GM18870 (cell line): Measurements from ENCODE around the gene IL17A.

ENCODE experiments used
- ATAC-seq: cut with Tn5 transposase; IDR thresholded peaks from one replicate; pipeline ENCODE4 v1.9.1; 2021; ENCODE audit warnings: moderate library complexity; ENCODE audit not compliant: unreplicated experiment

Gene IL17A

GRCh38 chr6:52186075-52186474 lies at the start of gene IL17A:
TSS of gene IL17A (plus strand) at chr6:52186375. CDS start at chr6:52186432, 57 bp downstream.
- ATAC-seq = no peak

DNA sequence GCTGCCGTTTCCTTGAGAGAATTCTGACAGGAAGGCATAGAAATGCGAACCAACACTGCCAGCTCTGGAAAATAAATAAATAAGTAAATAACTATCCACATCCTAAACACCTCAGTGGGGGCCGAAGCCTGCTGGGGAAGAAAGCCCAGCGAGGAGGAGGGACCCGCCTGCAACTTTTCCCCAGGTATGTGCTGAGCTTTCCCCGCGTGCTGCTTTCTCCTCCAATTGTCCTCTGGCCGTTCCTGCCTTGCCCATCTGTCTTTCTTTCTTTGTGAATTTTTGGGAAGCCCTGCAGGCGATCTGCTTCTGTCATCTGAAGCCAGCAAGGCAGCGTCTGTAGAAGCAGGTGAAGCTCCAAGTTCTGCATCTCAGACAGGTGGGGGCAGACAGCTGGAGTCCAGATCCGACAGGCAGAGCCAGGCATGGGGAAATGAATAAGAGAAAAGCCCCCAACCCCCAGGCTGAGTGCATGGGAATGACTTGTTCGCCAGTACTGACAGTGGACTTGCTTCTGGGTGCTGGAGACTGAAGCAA lies 49.2 kb upstream of the IL17A start:
- no peak for ATAC-seq

- ATAC-seq = no peak
These were observed 47.9 kb upstream of the IL17A start for GRCh38 chr6:52138284-52138683.

GRCh38 chr6:52139985-52140680 lies 46.0 kb upstream of the IL17A start:
- no peak for ATAC-seq

DNA sequence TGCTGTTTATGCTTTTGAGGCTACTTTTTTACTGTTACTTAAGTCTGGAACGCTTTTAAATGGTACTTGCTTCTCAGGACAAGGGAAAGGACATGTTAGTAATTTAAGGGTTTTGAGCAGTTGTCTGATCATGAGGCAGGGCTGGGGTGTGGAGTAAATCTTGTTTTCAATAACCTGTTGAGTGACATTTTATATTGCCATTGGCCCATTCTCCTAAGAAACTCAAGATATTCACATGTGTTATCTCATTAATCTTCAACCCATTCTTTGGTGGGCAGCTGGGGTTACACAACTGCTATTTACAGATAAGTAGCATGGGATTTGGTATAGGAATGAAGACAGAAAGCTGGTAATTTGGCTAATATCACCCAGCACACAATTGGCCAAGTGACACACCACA lies 44.6 kb upstream of the IL17A start:
- ATAC-seq = no peak

- no peak for ATAC-seq
These were observed 43.6 kb upstream of the IL17A start for GRCh38 chr6:52142556-52142955.

DNA sequence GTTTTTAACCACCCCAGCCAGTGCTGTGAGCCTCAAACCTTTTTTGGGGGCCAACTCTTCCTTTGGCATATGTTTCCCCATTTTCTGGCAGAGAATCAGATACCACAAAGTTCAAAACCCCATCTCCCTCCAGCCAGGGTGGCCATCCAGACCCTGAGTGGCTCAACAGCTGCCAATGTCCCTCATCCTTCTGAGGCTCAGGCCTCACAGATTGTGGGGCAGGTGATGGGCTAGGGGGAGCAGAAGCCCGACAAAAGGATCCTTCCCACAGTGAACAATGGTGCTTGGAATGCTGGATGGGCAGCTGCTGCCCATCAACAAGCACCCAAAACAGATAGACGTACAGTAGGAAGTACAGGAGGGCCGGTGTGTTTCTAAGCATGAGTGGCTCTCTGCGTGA lies 42.6 kb upstream of the IL17A start:
- no peak for ATAC-seq

DNA sequence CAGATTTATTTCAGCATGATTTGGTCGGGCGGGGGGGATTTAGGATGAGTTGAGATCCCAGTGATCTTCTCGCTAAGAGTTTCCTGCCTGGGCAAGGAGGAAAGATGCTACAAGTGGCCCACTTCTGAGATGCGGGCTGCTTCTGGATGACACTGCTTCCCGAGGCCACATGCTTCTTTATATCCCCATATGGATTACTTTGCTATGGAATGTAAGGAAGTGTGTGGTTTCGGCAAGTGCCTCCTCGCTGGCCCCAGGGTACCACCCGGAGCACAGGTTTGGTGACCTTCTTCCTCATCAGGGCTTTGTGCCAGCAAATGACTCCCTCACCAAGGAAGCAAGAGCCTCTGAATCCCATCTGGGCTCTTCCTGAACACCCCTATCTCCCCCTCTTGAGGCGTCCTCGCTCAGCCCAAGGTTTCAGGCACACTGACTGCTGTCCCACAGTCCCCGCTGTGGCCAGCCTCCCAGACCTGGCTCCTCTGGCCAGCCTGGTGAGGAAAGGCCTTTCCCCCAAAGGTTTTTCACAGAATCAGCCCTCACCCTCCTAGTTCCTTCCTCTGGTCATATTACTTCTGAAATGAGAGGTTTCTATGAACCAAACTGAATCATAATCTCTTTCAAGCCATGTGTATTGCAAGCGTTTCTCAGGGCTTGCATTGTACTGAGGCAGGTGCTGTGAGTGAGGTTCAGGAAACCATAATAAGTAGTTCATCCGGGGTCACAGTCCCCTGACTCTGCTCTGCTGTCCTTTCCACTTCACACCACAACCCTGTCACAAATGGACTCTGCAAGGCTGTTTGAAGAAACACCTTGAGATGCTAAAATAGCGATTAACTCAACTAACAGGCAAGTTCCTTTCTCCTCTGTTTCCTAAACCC lies 41.7 kb upstream of the IL17A start:
- ATAC-seq = no peak

DNA sequence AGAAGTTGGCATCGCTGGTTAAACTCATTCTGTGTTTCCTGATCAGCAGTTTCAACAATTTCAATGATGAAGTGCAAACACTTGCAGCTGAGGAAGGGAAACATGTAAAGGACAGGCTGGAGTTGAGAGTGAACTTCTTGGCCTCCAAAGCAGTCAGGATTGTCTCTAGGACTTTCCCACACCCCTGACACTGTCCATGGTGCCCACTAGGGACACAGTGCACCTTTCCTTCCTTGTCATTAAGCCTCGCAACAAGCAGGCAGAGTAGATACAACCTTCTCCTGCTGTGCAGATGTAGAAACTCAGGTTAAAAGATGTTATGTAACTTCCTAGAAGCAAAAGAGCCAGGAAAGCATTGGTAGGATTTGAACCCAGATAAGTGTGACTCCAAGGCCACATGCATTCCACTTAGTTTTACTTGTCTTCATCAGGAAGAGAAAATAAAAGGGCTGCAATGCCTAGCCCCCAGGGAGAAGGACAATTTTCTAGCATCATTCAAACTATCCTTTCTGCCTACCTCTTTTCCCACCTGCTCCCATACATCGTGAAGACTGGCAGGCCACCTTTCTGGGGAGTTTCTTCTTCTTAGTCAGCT lies 39.2 kb upstream of the IL17A start:
- no peak for ATAC-seq

DNA sequence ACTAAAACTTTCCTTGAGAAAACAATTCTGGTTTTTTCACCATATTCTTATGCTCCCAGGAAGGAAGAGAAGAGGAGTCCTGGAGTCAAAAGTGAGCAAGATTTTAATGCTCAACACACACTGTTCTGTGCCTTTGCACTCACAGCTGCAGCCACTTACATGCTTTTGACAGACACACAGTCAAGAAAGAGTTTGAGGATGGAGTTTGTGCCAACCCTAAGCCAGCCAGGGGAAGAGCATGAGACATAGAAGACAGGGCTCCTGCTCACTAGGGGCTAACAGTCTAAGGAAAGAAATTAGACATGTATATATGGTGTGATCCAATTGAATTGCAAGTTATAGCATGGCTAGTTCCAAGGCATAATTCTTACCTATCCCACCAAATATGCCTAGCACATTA lies 37.1 kb upstream of the IL17A start:
- ATAC-seq = no peak

DNA sequence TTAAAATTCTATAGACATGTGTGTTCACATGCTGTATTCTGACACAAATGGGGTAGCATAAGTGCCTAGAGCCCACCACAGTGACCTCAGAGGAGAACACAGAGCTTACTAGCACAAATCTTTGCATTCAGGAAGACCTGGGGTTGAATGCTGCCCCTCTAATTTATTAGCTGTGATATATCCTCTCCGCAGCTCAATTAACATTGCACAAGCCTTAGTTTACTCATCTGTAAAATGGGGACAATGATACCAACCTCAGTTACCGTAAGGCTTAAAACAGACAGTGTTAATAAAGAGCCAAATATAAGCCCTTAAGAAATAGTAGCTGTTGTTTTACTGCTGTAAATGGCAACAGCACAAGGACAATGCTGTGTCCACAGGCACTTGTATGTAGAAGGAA lies 36.2 kb upstream of the IL17A start:
- no peak for ATAC-seq

- ATAC-seq = no peak
These were observed 34.1 kb upstream of the IL17A start for GRCh38 chr6:52152070-52152423.

DNA sequence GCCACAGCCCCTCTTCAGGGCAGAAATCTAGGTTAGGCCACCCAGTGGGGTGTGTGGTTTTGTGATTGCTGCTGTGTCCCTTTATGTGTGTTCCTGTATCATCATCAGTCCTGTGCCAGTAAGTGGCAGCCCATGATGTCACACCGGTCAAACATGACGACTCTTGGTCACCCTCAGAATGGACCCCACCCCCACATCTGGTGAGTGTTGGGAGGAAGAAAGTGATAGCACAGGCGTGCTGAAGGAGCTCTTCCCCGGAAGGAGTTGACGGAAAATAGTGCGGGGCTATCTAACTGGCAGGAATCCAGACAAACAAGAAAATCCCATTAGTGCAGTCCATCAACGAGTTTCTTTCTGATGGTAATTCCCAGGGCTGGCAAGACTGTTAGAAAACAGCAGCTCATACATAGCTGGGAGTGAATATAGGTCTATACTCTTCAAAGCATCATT lies 33.4 kb upstream of the IL17A start:
- no peak for ATAC-seq

DNA sequence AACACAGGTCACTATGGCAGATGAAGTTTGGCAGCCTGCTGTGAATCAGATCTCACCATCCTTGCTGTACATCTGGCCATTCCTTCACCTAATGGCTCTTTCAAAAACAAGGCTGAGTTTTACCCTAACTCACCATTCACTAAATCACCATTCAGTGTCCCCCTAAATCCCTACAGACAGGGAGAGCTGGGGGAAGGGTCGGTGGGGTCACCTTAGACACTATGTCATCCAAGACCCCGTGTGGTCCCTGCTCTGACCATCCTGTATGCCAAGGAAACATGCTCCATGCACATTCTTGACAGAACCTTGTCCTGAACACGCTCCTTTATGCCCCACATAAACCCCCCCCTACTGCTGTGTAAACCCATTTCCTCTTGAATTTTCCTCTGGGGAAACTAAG lies 31.8 kb upstream of the IL17A start:
- ATAC-seq = no peak

DNA sequence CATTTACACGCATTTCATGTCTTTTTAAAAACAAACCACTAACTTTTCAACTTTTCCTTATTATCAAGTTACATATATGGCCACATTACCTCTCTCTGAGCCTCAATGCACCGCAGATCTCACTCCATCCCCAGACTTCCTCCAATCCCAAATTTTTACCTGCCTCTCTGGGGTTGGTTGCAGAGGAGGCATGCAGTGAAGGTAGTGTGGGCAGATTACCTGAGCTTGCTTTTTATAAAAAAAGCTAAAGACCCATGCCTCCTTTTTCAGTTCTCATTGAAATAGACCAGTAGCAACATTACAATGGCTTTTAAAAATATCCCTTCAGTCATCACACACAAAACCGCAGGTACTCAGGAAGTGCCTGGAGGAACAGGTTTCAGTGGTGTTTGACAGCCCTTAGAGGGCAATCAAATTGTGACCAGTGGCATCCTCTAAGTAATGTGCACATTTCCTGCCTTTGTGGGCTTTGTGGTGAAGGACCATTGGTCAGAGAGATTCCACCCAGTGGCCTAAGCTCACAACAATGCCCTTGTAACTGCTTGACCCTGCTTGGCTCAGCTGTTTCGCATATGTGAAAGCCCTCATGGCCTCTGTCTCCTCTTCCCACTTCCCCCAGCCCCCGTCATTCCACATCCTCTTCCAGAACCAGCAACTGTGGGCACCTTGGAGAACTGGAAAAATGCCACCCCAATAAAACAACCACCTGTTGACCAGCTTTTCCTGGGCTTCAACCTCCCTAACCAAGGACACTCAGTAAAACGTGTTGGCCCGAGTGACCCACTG lies 30.2 kb upstream of the IL17A start:
- peak; percentile 91 for ATAC-seq

DNA sequence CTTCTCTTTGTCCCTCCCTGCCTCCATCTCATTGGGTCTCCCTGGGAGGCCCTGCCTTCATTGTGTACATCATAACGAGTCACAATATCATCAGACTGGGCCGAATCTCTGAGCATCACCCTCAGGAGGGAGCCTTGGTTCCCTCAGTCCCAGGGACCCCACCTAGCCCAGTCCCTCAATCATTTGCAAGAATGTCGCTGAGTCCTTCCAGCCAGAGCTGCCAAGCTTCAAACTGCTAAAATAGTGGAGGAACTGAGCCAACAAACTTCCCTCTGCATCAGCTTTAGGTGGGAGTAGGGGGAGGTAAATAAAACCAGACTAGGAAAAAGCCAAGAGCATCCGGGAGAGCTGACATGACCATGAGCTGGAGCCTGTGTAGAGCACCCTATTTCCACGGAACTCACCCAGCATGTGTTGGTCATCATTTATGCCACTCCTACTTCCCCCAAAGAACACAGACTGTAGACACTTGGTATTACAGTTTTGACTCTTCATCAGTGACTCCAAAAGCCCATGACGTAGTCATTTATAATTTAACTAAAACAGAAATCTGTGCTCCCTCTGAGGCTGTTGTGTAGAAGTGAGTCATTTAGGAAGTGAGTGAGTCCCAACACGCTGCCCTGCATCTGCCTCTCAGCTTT lies 28.8 kb upstream of the IL17A start:
- peak; percentile 76 for ATAC-seq

DNA sequence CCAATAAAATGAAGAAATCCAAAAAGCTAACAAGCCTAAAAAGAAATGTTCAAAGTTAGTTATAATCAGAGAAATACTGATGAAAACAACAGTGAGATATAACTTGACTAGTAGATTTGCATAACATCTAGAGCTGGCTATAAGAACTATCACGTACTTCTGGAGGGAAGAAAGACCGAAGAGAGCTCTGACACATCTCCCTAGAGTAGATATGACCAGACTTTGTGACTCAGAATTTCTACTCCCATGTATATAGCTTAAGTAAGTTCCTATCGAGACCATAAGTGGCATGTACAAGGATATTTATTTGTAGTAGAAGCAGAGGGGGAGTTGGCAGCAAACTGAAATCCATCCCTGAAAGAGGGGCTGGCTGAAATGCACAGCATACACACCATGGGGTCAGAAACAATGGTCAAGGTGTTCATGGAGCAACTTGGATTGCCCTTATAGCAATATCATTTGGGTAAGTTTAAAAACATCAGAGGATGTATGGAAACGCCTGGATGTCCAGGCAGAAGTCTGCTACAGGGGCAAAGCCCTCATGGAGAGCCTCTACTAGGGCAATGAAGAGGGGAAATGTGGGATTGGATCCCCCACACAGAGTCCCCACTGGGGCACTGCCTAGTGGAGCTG lies 25.6 kb upstream of the IL17A start:
- ATAC-seq = no peak

GRCh38 chr6:52161689-52162438 lies 24.3 kb upstream of the IL17A start:
- peak; percentile 35 for ATAC-seq
